Measurements from ENCODE around the gene SCUBE1. TPM values are rescaled to one million over a fixed set of nuclear protein-coding genes. Genes with fewer than 3 reads are reported as not detected.

The SCUBE1 gene
- total RNA-seq = 100 to 1,000 TPM in 4 of 7 donors, 10 to 100 TPM in 1, 1 to 10 TPM in 2; 5.5 to 202 (median 101) TPM
- 10 to 100 TPM; 11.1 to 20.1 TPM for polyA plus RNA-seq
- long read RNA-seq, donor 1, partial matches to known transcripts = 4 of 61 reads
- long read RNA-seq, donor 1, other reads (novel, unspliced or antisense) = 57 of 61 reads
- long read RNA-seq, donor 2 = 0 reads
- long read RNA-seq, donor 3, full-length matches to known transcripts = 29 of 158 reads
- long read RNA-seq, donor 3, partial matches to known transcripts = 57 of 158 reads
- long read RNA-seq, donor 3, other reads (novel, unspliced or antisense) = 72 of 158 reads

- H3K4me1 ChIP-seq (ENCODE audit: insufficient read depth) = no peaks in the 10 kb centered on the region
- intact Hi-C loops (cut with DNase I) = loop anchor here in 2 of 4 donors (5.0 to 10.0 kb wide), 3 partner anchors 36 to 108 kb away; no protein-coding TSS in a partner anchor
- H3K36me3 ChIP-seq = no peaks in the 10 kb centered on the region
- TF ChIP-seq, protein P1, sequence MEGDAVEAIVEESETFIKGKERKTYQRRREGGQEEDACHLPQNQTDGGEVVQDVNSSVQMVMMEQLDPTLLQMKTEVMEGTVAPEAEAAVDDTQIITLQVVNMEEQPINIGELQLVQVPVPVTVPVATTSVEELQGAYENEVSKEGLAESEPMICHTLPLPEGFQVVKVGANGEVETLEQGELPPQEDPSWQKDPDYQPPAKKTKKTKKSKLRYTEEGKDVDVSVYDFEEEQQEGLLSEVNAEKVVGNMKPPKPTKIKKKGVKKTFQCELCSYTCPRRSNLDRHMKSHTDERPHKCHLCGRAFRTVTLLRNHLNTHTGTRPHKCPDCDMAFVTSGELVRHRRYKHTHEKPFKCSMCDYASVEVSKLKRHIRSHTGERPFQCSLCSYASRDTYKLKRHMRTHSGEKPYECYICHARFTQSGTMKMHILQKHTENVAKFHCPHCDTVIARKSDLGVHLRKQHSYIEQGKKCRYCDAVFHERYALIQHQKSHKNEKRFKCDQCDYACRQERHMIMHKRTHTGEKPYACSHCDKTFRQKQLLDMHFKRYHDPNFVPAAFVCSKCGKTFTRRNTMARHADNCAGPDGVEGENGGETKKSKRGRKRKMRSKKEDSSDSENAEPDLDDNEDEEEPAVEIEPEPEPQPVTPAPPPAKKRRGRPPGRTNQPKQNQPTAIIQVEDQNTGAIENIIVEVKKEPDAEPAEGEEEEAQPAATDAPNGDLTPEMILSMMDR (IDR thresholded peaks at IDR 0.05) = no peak
- TF ChIP-seq EP300 (IDR thresholded peaks at IDR 0.05) = no peak
- TF ChIP-seq POLR2A (IDR thresholded peaks at IDR 0.05) = no peak
- H3K27ac ChIP-seq = peak within 1 kb of the TSS; percentile 33 to 68
- WGBS, 3 donors = 0 to 1% (median 0%) methylated on average over 12 to 56 of the region's 56 CpGs
- DNase-seq = peak; percentile 81 to 92 (median 87)
- H3K4me3 ChIP-seq = peak within 1 kb of the TSS; percentile 29
- no peaks in the 10 kb centered on the region for H3K27me3 ChIP-seq
- H3K9me3 ChIP-seq = no peaks in the 10 kb centered on the region
Measured at GRCh38 chr22:43343262-43343669, at the start of gene SCUBE1. Gene SCUBE1, minus strand, starts transcription at chr22:43343372. Its CDS starts 111 bp downstream, at chr22:43343261.

DNA sequence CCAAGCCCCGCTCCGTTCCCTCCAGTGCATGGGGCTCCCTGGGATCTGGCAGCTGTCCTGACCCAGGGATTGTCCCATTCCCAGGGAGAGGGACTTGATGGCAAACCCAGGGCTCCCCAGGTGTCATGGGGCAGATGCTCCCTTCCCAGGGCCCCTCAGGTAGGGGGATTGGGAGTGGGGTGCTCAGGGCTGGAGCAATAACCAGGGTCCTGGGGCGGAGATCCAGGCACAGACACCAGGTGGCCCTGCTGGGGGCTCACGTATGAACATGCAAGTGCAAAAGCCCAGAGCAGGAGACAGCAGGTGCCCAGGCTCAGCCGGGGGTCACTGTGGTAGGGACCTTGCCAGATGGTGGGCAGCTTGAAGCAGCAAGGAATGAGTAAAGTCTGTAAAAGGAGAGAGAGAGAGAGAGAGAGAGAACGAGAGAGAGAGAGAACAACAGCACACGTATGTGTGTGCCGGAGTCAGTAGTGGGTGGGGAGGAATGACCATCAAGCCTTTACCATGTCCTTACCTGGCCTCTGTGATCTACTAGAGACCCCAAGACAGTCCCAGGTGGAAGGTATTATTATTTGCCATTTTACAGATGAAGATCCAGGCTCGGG, 49.3 kb upstream of the SCUBE1 start:
- H3K4me3 ChIP-seq = no peak overlapping the region
- TF ChIP-seq POLR2A (IDR thresholded peaks at IDR 0.05) (no peak), EP300 (IDR thresholded peaks at IDR 0.05) (no peak)
- TF ChIP-seq, protein P1 (IDR thresholded peaks at IDR 0.05) = no peak
- H3K9me3 ChIP-seq = no peaks in the 10 kb centered on the region
- DNase-seq = peak in 1 of 5 donors; percentile 26
- H3K4me1 ChIP-seq (ENCODE audit: insufficient read depth) = peaks cover 3% of the 10 kb centered on the region
- 88 to 89% (median 89%) methylated on average over 9 of the region's 9 CpGs for WGBS, 3 donors
- no peaks in the 10 kb centered on the region for H3K36me3 ChIP-seq
- no peaks in the 10 kb centered on the region for H3K27me3 ChIP-seq
- H3K27ac ChIP-seq = no peak overlapping the region
- intact Hi-C loops (cut with DNase I) = loop anchor here in 2 of 4 donors (10.0 kb wide), 4 partner anchors 402 to 1242 kb away; no protein-coding TSS in a partner anchor

GRCh38 chr22:43391306-43391705, 48.1 kb upstream of the SCUBE1 start:
- DNase-seq = peak in 1 of 5 donors; percentile 24
- intact Hi-C loops (cut with DNase I) = loop anchor here in 2 of 4 donors (10.0 kb wide), 4 partner anchors 403 to 1243 kb away; no protein-coding TSS in a partner anchor
- TF ChIP-seq, protein P1 (IDR thresholded peaks at IDR 0.05) = no peak
- TF ChIP-seq POLR2A (IDR thresholded peaks at IDR 0.05) (no peak), EP300 (IDR thresholded peaks at IDR 0.05) (no peak)
- Histone ChIP-seq H3K36me3 (no peaks in the 10 kb centered on the region), H3K4me1 (ENCODE audit: insufficient read depth) (peaks cover 3% of the 10 kb centered on the region), H3K27me3 (no peaks in the 10 kb centered on the region), H3K27ac (no peak overlapping the region), H3K9me3 (no peaks in the 10 kb centered on the region), H3K4me3 (no peak overlapping the region)
- WGBS, 3 donors = 65 to 80% (median 77%) methylated on average over 3 of the region's 3 CpGs

DNA sequence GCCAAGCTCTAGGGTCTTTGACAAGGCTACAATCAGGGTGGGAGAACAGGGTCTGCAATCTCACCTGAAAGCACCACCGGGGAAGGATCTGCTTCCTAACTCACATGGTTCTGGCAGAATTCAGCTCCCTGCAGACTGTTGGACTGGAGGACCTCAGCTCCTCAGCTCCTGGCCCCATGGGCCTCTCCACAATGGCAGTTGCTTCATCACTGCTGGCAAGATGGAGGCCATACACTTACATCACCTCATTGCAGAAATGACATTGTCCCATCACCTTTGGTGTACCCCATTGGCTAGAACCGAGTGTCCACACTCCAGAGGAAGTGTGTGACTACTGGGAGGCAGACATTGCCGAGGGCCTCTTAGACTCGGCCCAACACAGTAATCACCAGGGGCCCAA, 47.7 kb upstream of the SCUBE1 start:
- peaks cover 3% of the 10 kb centered on the region for H3K4me1 ChIP-seq (ENCODE audit: insufficient read depth)
- H3K4me3 ChIP-seq = no peak overlapping the region
- intact Hi-C loops (cut with DNase I) = loop anchor here in 2 of 4 donors (10.0 kb wide), 4 partner anchors 404 to 1244 kb away; no protein-coding TSS in a partner anchor
- no peaks in the 10 kb centered on the region for H3K27me3 ChIP-seq
- no peak overlapping the region for H3K27ac ChIP-seq
- WGBS, 3 donors = 83 to 91% (median 89%) methylated on average over 4 of the region's 4 CpGs
- H3K9me3 ChIP-seq = no peaks in the 10 kb centered on the region
- no peak for DNase-seq
- TF ChIP-seq EP300 (IDR thresholded peaks at IDR 0.05) = no peak
- no peaks in the 10 kb centered on the region for H3K36me3 ChIP-seq
